SIG-M5 treated with dmso at 0.1 percent for 504 hours (cell line): ENCODE results near the gene REXO5.
"Not testable (repeated sequence)": the region's sequence is repeated elsewhere in the genome, so short reads cannot be mapped to it uniquely, and the experiment has no call there.

Experiments used
- DNase-seq: peaks from one replicate; lab custom pipeline; 2025; ENCODE audit not compliant: unreplicated experiment; lab: John Stamatoyannopoulos, UW

Gene REXO5, protein sequence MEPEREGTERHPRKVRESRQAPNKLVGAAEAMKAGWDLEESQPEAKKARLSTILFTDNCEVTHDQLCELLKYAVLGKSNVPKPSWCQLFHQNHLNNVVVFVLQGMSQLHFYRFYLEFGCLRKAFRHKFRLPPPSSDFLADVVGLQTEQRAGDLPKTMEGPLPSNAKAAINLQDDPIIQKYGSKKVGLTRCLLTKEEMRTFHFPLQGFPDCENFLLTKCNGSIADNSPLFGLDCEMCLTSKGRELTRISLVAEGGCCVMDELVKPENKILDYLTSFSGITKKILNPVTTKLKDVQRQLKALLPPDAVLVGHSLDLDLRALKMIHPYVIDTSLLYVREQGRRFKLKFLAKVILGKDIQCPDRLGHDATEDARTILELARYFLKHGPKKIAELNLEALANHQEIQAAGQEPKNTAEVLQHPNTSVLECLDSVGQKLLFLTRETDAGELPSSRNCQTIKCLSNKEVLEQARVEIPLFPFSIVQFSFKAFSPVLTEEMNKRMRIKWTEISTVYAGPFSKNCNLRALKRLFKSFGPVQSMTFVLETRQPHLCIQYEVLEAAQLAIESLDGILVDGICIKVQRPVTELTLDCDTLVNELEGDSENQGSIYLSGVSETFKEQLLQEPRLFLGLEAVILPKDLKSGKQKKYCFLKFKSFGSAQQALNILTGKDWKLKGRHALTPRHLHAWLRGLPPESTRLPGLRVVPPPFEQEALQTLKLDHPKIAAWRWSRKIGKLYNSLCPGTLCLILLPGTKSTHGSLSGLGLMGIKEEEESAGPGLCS

GRCh38 chr16:20806168-20807050 is at the start of gene REXO5, which contains the start of gene ERI2:
TSS of gene REXO5 (plus strand) at chr16:20806527. CDS start at chr16:20806954, 427 bp downstream.
TSS of gene ERI2 (minus strand) at chr16:20806472. CDS start at chr16:20806430, 42 bp downstream.
- peak; percentile 92 for DNase-seq

DNA sequence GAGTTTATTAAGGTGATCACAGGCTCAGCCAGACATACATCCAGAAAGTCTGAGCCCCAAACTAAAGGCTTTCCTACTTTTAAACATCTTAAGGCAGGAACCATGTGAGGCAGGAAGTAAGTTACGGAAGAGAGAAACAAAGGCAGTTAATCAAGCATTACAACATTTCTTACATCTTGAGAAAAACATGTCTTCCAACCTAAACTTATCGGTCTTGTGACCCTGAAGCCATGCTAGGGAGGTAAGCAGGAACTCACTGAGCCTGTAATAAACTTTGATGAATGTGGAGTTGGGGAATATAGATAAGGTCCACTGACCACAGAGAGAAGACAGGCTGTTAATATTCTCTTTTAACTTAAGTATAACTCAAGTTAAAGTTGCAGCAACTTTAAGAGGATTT is 46.0 kb upstream of the REXO5 start:
- no peak for DNase-seq

DNA sequence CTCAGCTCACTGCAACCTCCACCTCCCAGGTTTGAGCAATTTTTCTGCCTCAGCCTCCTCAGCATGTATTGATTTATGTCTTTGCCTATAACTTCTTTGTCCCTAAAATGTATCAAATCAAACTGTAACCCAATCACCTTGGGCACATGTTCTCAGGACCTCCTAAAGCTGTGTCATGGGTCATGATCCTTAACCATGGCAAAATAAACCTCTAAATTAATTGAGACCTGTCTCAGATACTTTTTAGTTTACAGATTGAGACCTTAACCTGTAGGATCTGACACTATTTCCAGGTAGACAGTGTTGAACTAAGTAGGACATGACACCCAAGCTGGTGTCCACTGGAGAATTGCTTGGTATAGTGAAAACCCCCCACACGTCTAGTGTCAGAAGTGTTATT is 45.2 kb upstream of the REXO5 start:
- no peak for DNase-seq

DNA sequence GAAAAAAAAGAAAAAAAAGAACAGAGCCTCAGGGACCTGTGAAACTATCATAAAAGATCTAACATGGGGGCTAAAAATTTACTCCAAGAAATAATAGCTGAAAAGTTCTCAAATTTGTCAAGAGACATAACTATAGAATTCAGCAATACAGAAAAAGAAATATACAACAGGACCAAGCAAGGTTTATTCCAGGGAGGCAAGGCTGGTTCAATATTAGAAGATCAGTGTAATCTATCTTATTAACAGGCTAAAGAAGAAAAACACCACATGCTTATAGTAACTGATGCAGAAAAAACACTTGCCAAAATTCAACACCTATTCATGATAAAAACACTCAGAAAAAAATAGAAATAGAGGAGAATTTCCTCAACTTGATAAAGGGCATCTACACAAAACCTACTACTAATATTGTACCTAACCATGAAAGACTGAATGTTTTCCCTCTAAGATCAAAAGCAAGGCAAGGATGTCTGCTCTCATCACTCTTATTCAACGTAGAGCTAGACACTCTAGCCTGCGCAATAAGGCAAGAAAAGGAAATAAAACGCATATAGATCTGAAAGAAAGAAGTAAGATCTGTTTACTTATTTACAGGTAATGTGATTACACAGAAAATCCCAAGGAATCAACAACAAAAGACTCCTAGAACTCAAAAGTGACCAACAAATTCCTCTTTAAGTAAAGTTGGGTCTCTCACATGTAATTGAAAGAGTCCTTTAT is 43.8 kb upstream of the REXO5 start:
- DNase-seq, result no peak

- DNase-seq, result peak; percentile 80
These were observed 42.7 kb upstream of the REXO5 start, which contains the start of gene ACSM3 for GRCh38 chr16:20763461-20764232. TSS of gene ACSM3 (plus strand) at chr16:20764014. CDS start at chr16:20770035, 6,021 bp downstream.

- not testable (repeated sequence) for DNase-seq
These were observed 41.9 kb upstream of the REXO5 start for GRCh38 chr16:20764448-20764847.

GRCh38 chr16:20765732-20766131 is 40.6 kb upstream of the REXO5 start:
- no peak for DNase-seq

GRCh38 chr16:20766294-20766693 is 40.0 kb upstream of the REXO5 start:
- no peak for DNase-seq

DNA sequence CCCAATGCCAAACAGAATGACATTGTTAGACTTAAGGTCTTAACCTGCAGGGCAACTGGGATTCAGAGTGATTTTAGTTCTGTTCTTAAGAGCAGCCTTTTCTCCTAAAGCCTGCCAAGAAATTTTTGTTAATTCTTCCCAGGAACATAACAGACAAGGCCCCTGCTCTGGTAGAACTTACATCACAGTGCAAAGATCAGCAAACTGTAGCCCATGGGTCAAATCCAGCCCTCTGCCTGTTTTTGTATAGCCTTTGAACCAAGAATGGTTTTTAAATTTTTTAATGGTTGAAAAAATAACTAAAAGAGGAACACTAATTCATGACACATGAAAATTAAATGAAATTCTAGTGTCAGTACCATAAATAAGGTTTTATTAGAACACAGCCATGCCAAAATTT is 38.8 kb upstream of the REXO5 start:
- no peak for DNase-seq

GRCh38 chr16:20768121-20768520 is 38.2 kb upstream of the REXO5 start:
- DNase-seq, result no peak

- no peak for DNase-seq
These were observed 37.5 kb upstream of the REXO5 start for GRCh38 chr16:20768818-20769217.

DNA sequence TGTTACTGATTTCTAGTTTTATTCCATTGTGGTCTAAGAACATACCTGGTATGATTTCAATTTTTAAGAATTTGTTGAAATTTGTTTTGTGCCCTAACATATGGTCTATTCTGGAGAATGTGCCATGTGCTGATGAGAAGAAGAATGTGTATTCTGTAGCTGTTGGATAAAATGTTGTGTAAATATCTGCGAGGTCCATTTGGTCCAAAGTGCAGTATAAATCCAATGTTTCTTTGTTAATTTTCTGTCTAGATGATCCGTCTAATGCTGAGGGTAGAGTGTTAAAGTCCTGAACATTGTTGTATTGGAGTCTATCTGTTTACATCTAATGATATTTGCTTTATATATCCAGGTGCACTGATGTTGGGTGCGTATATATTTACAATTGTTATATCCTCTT is 32.6 kb upstream of the REXO5 start:
- no peak for DNase-seq

GRCh38 chr16:20774703-20775362 is 31.5 kb upstream of the REXO5 start:
- DNase-seq, result peak; percentile 80

DNA sequence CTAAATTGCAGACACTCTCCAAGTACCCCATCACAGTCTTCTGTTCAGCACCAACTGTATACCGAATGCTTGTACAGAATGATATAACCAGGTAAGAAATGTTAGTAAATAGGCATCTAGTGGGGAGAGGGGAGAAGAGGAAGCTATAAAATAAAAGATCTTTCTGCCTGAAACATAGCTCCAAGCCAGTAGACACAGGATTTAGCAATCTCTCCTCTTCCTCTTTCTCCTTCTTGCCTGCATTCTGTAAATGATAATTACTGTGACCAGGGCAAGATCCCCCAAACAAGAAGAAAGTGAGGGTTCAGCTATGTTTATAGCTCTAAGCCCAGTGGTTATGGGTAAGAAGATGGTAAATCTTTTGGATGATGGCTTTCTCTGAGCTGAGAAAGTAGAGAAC is 24.6 kb upstream of the REXO5 start:
- DNase-seq, result peak; percentile 81

GRCh38 chr16:20782470-20782869 is 23.9 kb upstream of the REXO5 start:
- DNase-seq, result no peak

- DNase-seq, result no peak
These were observed 22.1 kb upstream of the REXO5 start for GRCh38 chr16:20784204-20784603.

DNA sequence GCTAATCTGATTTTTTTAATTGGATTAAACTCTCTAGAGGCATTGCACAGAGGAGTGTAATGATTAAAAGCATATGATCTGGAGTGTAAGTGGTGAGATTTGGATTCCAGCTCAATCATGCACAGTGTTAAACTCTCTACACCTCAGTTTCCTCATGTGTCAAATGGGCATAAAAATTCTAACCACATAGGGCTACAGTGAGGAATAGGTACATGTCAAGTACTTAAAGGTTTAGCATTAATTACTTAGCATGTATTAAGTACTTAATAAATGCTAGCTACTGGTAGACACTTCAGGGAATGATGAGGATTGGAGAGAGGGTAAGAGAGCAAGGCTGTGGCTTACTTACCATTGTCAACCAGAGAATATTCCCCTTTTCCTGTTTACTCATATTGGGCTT is 17.2 kb upstream of the REXO5 start:
- no peak for DNase-seq

GRCh38 chr16:20791923-20792612 is 14.3 kb upstream of the REXO5 start:
- no peak for DNase-seq

DNA sequence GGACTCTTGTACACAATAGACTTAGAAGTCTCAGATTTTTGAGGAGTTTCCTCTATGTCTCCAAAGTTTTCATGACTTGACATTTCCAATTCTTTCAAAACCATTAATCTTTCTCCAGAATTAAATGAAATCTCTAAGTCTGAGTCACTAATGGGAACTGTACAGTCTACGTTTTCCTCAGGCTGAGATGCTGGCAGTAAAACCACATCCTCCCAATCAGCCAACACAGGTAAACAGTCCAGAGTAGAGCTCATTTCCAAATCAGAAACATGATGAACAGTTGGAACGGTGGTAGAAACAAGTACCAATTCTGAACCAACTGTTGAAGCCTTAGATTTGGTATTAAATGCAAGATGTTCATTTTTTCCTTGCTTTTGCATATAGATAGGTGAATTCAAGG is 8.0 kb upstream of the REXO5 start:
- DNase-seq, result no peak
